22Rv1 (cell line): ENCODE measurements around the gene ARL5C.

Experiments
- ZFX ChIP-seq: fragments of 450-650 bp; IDR thresholded peaks from 2 replicates; pipeline ENCODE4 v1.6.1; 2017; ENCODE audit warnings: antibody characterized with exemption, borderline replicate concordance
- TF ChIP-seq, protein P1 (sequence below): fragments of 450-650 bp; IDR thresholded peaks from 2 replicates; pipeline ENCODE4 v1.5.1; 2017; ENCODE audit warnings: mild to moderate bottlenecking

DNA sequence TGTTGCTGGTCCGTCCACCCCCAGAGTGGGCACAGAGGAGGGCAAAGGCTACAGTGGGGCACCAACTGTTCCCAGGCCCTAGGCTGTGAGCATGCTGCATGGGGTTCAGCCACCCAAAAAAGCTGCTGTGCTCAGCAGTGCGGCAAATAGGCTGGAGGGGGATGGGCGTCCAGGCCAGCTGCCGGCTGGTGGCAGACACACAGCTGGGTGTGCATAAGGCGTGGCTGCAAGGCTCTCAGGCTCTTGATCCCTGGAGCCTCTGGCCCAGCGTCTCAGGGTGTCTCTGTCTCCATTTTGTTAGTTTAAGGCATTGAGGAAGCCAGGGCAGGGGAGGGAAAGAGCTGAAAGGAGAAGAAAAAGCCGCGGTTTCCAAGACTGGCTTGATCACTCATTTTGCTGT is 42.9 kb upstream of the ARL5C start:
- TF ChIP-seq, protein P1, sequence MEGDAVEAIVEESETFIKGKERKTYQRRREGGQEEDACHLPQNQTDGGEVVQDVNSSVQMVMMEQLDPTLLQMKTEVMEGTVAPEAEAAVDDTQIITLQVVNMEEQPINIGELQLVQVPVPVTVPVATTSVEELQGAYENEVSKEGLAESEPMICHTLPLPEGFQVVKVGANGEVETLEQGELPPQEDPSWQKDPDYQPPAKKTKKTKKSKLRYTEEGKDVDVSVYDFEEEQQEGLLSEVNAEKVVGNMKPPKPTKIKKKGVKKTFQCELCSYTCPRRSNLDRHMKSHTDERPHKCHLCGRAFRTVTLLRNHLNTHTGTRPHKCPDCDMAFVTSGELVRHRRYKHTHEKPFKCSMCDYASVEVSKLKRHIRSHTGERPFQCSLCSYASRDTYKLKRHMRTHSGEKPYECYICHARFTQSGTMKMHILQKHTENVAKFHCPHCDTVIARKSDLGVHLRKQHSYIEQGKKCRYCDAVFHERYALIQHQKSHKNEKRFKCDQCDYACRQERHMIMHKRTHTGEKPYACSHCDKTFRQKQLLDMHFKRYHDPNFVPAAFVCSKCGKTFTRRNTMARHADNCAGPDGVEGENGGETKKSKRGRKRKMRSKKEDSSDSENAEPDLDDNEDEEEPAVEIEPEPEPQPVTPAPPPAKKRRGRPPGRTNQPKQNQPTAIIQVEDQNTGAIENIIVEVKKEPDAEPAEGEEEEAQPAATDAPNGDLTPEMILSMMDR, result no peak
- TF ChIP-seq ZFX, result no peak
